DMS79 treated with DMSO at 0.1 percent for 48 hours (cell line): Measurements from ENCODE around the gene MAPK8IP1.

ENCODE experiments used
- DNase-seq: peaks from one replicate; lab custom pipeline; 2025; lab: John Stamatoyannopoulos, UW

MAPK8IP1 gene

DNA sequence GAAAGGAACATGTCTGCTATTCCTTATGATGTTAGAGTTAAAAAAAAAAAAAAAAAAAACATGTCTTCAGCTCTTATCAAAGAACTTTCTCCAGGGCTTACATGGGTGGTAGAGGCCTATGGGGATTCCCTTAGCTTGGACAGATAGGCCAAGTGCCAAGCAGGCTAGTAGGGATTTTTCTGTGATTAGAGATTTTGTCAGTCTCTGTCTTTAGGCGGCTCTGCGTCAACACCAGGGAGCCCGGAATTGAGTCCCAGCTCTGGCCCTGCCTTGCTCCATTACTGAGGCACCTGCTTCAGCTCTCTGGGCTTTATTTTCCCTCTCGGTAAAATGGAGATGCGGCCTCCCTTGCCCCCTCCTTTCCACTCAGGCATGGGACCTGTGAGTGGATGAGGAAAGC is 25.1 kb upstream of the MAPK8IP1 start:
- no peak for DNase-seq

- DNase-seq = no peak
Measured at GRCh38 chr11:45860764-45861510, 24.5 kb upstream of the MAPK8IP1 start.

GRCh38 chr11:45864041-45864440 is 21.4 kb upstream of the MAPK8IP1 start:
- DNase-seq = no peak

- no peak for DNase-seq
Measured at GRCh38 chr11:45869551-45869950, 15.9 kb upstream of the MAPK8IP1 start.

GRCh38 chr11:45870706-45871105 is 14.7 kb upstream of the MAPK8IP1 start:
- DNase-seq = no peak

DNA sequence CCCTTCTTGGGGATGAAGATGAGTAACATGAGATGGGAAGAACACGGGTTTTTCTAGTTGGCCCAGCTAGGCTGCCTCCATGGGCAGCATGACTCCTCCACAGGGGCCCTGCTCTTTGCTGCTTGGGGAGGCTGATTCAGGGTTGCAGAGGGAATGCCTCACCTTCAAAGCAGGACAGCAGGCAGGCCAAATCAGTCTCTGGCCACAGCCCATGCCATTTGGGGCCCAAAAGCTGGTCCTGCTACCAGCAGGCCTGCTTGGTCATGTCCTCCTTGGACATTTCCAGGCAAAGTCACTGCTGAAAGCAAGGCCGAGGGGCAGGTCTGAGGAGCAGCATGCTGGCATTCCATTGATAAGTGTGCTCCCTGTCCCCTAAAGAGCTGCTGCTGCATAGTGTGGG is 13.8 kb upstream of the MAPK8IP1 start:
- no peak for DNase-seq

GRCh38 chr11:45872651-45873356 is 12.6 kb upstream of the MAPK8IP1 start:
- peak; percentile 13 for DNase-seq

DNA sequence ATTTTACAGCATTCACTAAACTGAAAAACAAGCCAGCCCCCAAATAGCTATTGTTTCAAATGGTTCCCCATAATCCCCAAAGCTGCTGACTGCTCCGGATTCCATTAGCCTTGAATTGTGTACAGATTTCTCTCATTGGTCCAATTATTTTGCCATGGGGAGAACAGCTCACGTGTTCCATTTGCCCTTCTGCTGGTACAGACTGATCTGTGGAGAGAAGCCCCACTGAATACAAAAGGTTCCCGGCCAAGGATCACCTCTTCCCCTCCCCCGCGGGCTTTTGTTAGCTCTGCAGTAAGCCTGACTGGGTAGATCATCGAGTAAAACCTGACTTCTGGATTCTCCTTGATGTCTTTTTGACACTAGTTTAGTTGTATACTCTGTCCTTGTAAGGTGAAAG is 9.1 kb upstream of the MAPK8IP1 start:
- DNase-seq = no peak

GRCh38 chr11:45877221-45877620 is 8.2 kb upstream of the MAPK8IP1 start:
- DNase-seq = no peak

DNA sequence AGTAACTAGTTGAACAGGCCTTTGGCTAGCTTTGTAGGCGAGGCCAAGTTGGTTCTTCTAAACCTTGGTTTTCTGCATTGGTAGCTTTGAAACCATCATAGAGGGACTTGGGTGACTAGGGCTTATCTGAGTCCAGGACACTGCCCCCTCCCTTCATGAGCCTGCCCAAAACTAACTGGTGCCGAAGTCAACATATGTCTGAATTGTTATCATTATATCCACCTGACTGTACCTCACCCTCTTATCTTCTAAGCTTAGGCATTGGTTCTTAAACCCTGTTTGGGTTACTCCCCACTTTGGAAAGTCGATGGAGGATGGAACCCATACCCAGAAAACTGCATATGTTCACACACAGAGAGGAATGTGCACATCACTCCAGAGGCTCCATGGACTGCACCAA is 7.6 kb upstream of the MAPK8IP1 start:
- DNase-seq = no peak

DNA sequence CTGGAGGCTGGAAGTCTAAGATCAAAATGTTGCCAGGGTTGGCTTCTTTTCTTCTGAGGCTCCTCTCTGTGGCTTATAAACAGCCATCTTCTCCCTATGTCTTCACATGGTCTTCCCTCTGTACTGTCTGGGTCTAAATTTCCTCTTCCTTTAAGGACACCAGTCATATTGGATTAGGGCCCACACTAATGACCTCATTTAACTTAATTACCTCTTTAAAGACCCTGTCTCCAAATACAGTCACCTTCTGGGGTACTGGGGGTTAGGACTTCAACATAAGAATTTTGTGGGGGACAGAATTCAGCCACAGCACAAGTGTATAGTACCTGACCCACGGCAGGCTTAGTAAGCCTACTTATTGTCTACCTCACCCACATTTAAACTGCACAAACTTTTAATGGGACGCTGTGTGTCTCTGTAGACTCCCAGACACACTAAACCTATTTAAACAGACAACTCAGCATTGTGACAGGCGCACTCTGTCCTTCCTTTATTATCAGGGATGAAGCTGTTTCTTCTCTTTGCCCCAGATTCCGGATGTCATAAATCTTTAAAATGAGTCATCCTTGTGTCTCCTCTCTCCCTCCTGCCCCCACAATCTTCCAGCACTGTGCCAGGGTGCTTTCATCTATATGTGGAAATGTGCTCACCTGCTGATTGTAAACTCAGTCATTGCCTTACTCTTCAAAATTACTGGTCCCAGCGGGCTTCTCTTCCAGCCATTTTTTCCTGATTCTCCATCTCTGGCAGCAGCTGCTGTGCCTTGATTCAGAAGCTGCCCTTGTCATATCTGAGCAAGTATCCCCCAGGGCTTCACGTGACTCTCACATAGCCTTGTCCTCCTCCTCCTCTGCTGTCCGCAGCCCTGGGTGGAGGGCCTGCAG is 5.4 kb upstream of the MAPK8IP1 start:
- DNase-seq = no peak

GRCh38 chr11:45880772-45881570 is 4.5 kb upstream of the MAPK8IP1 start:
- peak; percentile 25 for DNase-seq

- peak; percentile 17 for DNase-seq
Measured at GRCh38 chr11:45881708-45882368, 3.6 kb upstream of the MAPK8IP1 start.

- no peak for DNase-seq
Measured at GRCh38 chr11:45884596-45885185, 760 bp upstream of the MAPK8IP1 start.

- DNase-seq = peak; percentile 18
Measured at GRCh38 chr11:45885921-45886721, 670 bp downstream of the MAPK8IP1 start.

GRCh38 chr11:45886816-45887520 is 1.5 kb downstream of the MAPK8IP1 start:
- DNase-seq = no peak

- no peak for DNase-seq
Measured at GRCh38 chr11:45887587-45887986, 2.1 kb downstream of the MAPK8IP1 start.

DNA sequence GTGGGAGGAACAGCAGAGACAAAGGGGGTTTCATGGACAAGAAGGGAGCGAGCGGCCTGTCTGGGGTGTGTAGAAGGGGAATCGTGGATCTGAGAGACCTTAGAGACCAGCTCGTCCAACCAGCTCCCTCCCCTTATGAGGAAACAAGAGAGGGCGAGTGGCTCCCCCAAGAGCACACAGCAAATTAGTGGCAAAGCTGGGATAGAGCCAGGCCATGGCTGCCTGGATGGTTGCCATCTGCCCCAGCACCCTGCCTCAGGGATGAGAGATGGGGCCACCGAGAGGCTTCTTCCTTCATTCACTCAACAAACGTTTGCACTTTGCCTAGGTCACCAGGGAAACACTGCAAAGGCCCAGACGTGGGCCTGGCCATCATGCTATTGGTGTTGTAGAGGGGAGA is 4.1 kb downstream of the MAPK8IP1 start:
- no peak for DNase-seq

- no peak for DNase-seq
Measured at GRCh38 chr11:45889966-45890365, 4.5 kb downstream of the MAPK8IP1 start.
